GM19455 (cell line): ENCODE results near the gene ZNHIT2.

Experiments used
- ATAC-seq: cut with Tn5 transposase; IDR thresholded peaks from one replicate; pipeline ENCODE4 v1.9.1; 2021; ENCODE audit not compliant: unreplicated experiment

ZNHIT2 gene

DNA sequence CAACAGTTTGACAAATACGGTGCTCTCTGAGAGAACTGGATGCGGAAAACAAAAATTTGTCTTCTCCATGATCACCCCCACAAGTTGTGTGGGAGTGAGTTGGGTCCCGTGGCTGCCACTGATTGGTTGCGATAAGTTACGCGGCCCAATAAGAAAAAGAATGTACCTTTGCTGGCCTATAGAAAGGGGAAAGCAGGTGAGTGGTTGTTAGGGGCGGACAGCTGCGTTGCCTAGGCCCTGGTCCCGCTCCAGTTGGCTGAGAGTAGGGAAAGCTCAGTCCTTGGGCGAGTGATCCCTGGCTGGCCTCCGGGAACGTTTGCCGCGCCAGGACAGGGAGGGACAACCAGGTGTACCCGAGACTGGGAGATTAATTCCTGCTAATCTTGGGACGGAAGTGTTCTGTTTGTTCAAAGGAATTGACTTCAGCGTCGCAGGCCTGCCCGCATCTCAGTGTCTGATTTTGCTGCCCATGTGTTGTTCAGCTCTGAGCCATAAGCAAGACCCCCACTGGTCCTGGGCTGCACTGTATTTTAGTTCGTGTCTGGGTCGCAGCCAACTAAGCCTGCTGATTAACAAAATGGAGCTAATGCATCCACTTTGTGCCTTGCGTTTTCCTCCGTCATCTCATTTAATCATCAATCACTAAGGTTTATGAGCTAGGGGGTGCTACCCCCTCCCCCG, 17.6 kb upstream of the ZNHIT2 start:
- peak; percentile 53 for ATAC-seq

GRCh38 chr11:65134240-65134951, 16.9 kb upstream of the ZNHIT2 start, which contains the start of gene SYVN1:
Gene SYVN1 (minus strand): TSS chr11:65134519. CDS start chr11:65133601, 918 bp downstream.
- peak; percentile 66 for ATAC-seq

DNA sequence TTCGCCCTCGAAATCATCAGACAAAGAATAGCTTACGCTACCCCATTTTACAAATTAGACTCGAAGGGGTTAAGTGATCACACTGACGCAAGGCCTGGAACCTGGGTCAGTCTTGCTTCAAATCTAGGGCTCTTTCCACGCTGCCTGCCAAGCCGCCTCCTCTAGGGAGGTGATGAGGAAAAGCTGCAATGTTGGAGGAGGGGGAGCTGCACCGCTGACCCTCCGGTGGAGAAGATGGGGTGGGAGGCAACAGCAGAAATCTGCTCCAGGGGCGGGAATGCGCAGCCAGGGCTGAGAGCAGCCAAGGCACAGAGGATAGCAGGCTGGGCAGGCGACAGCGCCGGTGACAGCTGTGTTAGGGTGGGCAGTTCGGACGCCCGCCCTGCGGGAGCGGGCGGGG, 16.2 kb upstream of the ZNHIT2 start:
- ATAC-seq = peak; percentile 2

- no peak for ATAC-seq
These were observed 15.6 kb upstream of the ZNHIT2 start for GRCh38 chr11:65132988-65133700.

DNA sequence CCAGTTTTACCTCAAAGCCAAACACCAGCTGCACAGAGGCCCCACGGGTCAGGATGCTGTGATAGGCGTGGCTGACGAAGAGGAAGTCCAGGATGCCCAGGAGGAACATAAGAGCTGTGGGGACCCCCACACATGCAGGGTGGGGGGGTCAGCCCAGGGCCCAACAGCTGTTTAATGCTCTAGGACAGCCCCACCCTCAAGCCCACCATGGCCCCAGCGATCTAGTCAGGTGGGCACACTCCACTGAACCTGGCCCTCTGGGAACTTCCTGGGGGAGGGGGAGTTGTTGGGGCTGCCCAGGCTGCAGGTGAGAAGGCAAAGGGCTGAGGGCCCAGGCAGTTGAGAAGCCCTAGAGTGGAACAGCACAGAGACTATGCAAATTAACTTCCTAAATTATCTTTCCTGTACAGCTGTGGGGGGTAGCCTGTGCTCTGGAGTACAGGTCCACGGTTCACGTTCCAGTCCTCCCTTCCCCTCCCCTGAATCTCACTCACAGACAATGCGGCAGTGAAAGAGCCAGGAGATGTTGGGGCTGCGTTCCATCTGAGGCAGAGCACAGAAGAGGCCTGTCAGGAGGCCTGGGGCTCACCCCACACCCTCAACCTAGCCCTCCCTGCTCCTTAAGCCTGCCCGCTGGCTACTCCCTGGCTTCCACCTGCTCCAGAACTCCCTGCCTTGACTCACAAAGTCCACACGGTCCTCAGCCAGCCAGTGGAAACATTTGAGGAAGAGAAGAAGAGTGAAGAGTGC, 14.9 kb upstream of the ZNHIT2 start:
- ATAC-seq = no peak

- no peak for ATAC-seq
These were observed 14.4 kb upstream of the ZNHIT2 start for GRCh38 chr11:65131895-65132237.

- no peak for ATAC-seq
These were observed 13.9 kb upstream of the ZNHIT2 start for GRCh38 chr11:65131417-65131776.

DNA sequence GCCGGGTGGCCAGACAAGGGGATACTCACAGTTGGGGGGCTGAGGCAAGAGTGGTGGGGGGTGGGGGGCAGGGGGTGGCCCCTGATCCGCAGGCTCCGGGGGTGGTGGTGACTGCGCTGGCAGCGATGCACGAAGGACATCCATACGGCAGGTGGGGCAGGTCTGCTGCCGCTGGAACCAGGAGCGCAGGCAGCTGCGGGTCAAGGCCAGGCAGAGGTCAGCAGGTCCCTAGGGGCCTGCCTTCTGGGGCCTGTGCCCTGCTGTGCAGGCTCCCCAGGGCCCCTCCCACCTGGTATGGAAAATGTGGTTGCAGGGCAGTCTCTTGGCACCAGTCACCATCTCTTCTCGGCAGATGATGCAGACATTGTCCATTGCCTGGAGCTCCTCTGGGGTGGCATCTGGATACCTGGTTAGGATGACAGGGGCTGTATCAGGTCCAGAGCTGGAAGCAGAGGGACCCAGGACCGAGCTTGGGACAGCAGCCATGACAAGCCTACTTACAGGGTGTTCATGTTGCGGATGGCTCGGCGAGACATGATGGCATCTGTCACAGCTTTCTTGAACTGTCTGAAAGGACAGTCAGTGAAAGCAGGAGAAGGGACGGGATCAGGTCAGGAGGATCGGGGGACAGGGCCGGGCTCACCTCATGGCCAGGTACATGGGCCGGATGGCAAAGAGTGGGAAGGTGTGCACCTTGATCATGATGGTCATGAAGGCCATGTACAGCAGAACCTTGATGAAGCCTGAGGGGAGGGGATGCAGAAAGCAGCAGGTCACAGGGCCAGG, 13.3 kb upstream of the ZNHIT2 start:
- ATAC-seq = no peak

DNA sequence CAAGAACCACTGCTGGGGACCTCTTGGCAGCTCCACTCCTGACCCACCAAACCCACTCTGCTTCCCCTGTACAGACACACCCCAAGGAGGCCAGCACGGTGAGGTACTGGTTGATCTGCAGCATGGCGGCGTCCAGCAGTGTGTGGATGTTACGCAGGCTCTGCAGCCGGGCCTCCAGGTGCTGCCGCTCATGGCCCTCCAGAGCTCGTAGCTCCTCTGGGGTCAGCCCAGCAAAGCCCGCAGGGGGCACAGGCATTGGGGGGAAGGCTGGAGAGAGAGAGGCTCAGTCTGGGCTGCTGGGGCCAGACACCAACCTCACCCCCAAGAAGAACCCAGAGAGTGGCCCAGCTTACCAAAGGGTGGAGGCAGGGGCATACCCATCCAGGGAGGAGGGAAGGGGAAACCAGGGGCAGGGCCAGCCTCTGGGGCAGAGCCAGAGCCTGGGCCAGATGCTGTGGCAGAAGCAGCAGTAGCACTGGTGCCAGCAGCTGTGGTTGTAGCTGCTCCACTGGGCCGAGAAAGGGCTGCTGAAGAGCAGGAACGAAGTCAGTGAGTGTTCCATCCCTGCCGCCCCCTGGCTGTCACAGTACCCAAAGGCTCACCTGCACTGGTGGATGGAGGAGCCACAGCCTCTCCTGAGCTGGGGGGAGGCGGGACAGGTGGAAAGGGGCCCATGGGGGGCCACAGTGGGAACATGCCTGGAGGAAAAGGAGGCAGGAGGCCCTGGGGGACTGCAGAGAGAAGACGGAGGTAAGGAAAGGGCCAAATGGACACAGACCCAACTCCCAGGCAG, 12.3 kb upstream of the ZNHIT2 start:
- no peak for ATAC-seq

- no peak for ATAC-seq
These were observed 11.0 kb upstream of the ZNHIT2 start for GRCh38 chr11:65128182-65129145.

DNA sequence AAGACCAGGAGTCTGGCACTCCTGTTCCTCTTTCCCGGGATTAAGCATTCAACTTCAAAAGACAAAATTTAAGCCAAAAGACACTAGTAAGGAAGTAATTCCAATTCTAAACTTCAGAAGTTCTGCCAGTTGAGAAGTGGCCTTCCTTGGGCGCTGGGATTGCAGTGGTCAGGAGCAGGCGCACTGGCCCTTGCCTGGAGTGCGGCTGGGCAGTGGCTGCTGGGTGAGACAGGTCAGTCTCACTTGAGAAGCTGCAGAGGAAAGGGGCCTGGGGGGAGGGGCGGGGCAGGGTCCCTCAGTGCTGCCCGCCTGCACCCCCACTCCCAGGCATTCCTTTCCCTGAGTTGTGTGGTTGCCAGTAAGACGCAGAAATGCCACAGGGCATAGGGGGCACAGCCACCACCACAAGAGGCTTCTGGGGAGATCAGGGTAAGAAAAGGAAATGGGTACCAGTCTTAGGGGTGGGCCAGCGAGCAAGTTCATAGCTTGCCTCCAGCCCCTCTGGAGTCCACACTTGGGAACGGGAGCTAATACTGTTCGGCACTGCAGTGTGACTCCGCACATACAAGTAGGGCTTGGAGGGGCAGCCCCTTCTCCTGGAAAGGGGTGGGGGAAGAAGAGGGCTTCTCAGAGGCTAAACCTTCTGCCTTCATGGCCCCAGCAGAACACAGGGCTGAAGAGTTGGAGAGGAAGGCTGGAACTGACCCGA, 10.1 kb upstream of the ZNHIT2 start:
- no peak for ATAC-seq

GRCh38 chr11:65126624-65127274, 9.2 kb upstream of the ZNHIT2 start:
- ATAC-seq = no peak

- no peak for ATAC-seq
These were observed 7.9 kb upstream of the ZNHIT2 start for GRCh38 chr11:65125197-65126056.

- no peak for ATAC-seq
These were observed 7.1 kb upstream of the ZNHIT2 start for GRCh38 chr11:65124480-65125196.

GRCh38 chr11:65121865-65122696, 4.6 kb upstream of the ZNHIT2 start, which contains the start of the genes FAU and MRPL49:
Gene FAU (minus strand): TSS chr11:65122134. CDS start chr11:65121813, 321 bp downstream.
Gene MRPL49 (plus strand): TSS chr11:65122321. CDS start chr11:65122347, 26 bp downstream.
- ATAC-seq = peak; percentile 56
